Liver (tissue), 9 donors: ENCODE measurements around the gene BCAS1. TPM values are rescaled to one million over a fixed set of nuclear protein-coding genes. Genes with fewer than 3 reads are reported as not detected.

ENCODE experiments used
- DNase-seq: peaks from one replicate; pipeline ENCODE4 v3.0.0-alpha.2; 2017; ENCODE audit warnings: low spot score
- H3K27ac ChIP-seq, 2 donors: one replicate each; pipeline ENCODE4 v1.7.0; 2013; ENCODE audit warnings: inconsistent platforms in 2 of 2, low read length in 2 of 2, control low read depth in 1 of 2, low read depth in 1 of 2, mild to moderate bottlenecking in 1 of 2
- H3K27me3 ChIP-seq, 4 donors: one replicate each; pipeline versions ENCODE4 v1.6.1 to v1.7.0; 2013; ENCODE audit warnings: low read length in 3 of 4, inconsistent platforms in 1 of 4, mild to moderate bottlenecking in 1 of 4, moderate library complexity in 1 of 4; ENCODE audit not compliant: control insufficient read depth in 4 of 4, insufficient read depth in 4 of 4
- H3K36me3 ChIP-seq, 4 donors: one replicate each; pipeline versions ENCODE4 v1.6.1 to v1.7.0; 2013; ENCODE audit warnings: low read length in 3 of 4, mild to moderate bottlenecking in 3 of 4, low read depth in 1 of 4, moderate library complexity in 1 of 4; ENCODE audit not compliant: control insufficient read depth in 4 of 4, insufficient read depth in 3 of 4
- H3K4me1 ChIP-seq, 4 donors: one replicate each; pipeline versions ENCODE4 v1.6.1 to v1.7.0; 2013; ENCODE audit warnings: low read length in 3 of 4, mild to moderate bottlenecking in 3 of 4, moderate library complexity in 1 of 4; ENCODE audit not compliant: control insufficient read depth in 4 of 4, insufficient read depth in 4 of 4
- H3K4me3 ChIP-seq, 3 donors: one replicate each; pipeline versions ENCODE4 v1.6.1 to v1.7.0; 2013; ENCODE audit warnings: low read length in 3 of 3, control low read depth in 1 of 3, low read depth in 1 of 3, mild to moderate bottlenecking in 1 of 3
- H3K9ac ChIP-seq, 2 donors: one replicate each; pipeline ENCODE4 v1.7.0; 2013; ENCODE audit warnings: low read length in 2 of 2, mild to moderate bottlenecking in 2 of 2, moderate library complexity in 2 of 2, control low read depth in 1 of 2, low read depth in 1 of 2
- H3K9me3 ChIP-seq, 4 donors: one replicate each; pipeline versions ENCODE4 v1.6.1 to v1.7.0; 2013; ENCODE audit warnings: low read length in 3 of 4; ENCODE audit not compliant: control insufficient read depth in 4 of 4
- CTCF ChIP-seq: fragments of 150-350 bp; IDR thresholded peaks from 2 replicates; pipeline ENCODE4 v1.5.1; 2017; ENCODE audit warnings: improper control_type of control experiment, low read depth, low read length; ENCODE audit not compliant: missing input control
- EGR1 ChIP-seq, 2 donors: IDR thresholded peaks; 2 replicates each; pipeline ENCODE4 v1.6.1; 2016 to 2018; ENCODE audit warnings: antibody characterized with exemption in 2 of 2, low read depth in 2 of 2
- FOXA1 ChIP-seq: IDR thresholded peaks from 2 replicates; pipeline ENCODE4 v1.6.1; 2016; ENCODE audit warnings: antibody characterized with exemption
- GABPA ChIP-seq, 2 donors: IDR thresholded peaks in 1 of 2; conservative IDR thresholded peaks in 1 of 2; 2 replicates each; pipeline ENCODE4 v1.6.1; 2016; ENCODE audit warnings: antibody characterized with exemption in 2 of 2, mild to moderate bottlenecking in 1 of 2, moderate library complexity in 1 of 2
- HNF4A ChIP-seq, 2 donors: conservative IDR thresholded peaks; 2 replicates each; pipeline ENCODE4 v1.6.1; 2016; ENCODE audit warnings: antibody characterized with exemption in 2 of 2, mild to moderate bottlenecking in 2 of 2
- HNF4G ChIP-seq: IDR thresholded peaks from 2 replicates; pipeline ENCODE4 v1.6.1; 2016; ENCODE audit warnings: antibody characterized with exemption
- JUND ChIP-seq, 2 donors: IDR thresholded peaks; 2 replicates each; pipeline ENCODE4 v1.6.1; 2016; ENCODE audit warnings: antibody characterized with exemption in 2 of 2
- RAD21 ChIP-seq, 2 donors: IDR thresholded peaks; 2 replicates each; pipeline ENCODE4 v1.6.1; 2016; ENCODE audit warnings: antibody characterized with exemption in 2 of 2, mild to moderate bottlenecking in 2 of 2
- REST ChIP-seq: IDR thresholded peaks from 2 replicates; pipeline ENCODE4 v1.6.1; 2016; ENCODE audit warnings: antibody characterized with exemption, mild to moderate bottlenecking
- RXRA ChIP-seq, 2 donors: IDR thresholded peaks; 2 replicates each; pipeline ENCODE4 v1.6.1; 2017 to 2018; ENCODE audit warnings: antibody characterized with exemption in 2 of 2, mild to moderate bottlenecking in 1 of 2
- TAF1 ChIP-seq: conservative IDR thresholded peaks from 2 replicates; pipeline ENCODE4 v1.6.1; 2016; ENCODE audit warnings: antibody characterized with exemption, mild to moderate bottlenecking
- YY1 ChIP-seq: IDR thresholded peaks from 2 replicates; pipeline ENCODE4 v1.6.1; 2016; ENCODE audit warnings: antibody characterized with exemption, mild to moderate bottlenecking
- ZBTB33 ChIP-seq: IDR thresholded peaks from 2 replicates; pipeline ENCODE4 v1.6.1; 2016; ENCODE audit warnings: antibody characterized with exemption
- WGBS: extraction: QIAGEN DNeasy Blood & Tissue Kit; methylation state at CpG from one replicate; pipeline ENCODE4 v1.1.7; 2013; 5-methylcytosine and 5-hydroxymethylcytosine counted together
- polyA plus RNA-seq, 2 donors: library from polyadenylated mRNA; stranded (reverse) in 1 of 2; unstranded in 1 of 2; fragments of 200-250 nt in 1 of 2; fragments of >200 nt in 1 of 2; fragmentation: Nextera tagmentation in 1 of 2; extraction: Ambion mirVana in 1 of 2; gene quantifications; one replicate each; pipeline versions ENCODE4 v1.2.1 to v1.2.3, GENCODE V29; 2013 to 2015
- total RNA-seq, 2 donors: library from RNA; depleted of rRNA; stranded (reverse); fragments of >200 nt; gene quantifications; one replicate each; pipeline ENCODE4 v1.2.3, GENCODE V29; 2014
- donor health status: healthy.
- donor health status: healthy.
- donor health status: healthy.
- donor health status: healthy.
- donor health status: healthy.

Gene BCAS1
- total and polyA plus RNA-seq, 4 donors, result under 0.01 to 0.93 (median 0.04) TPM

- no peaks in the 10 kb centered on the region for H3K4me1 ChIP-seq
- no peak for TF ChIP-seq ZBTB33
- H3K9me3 ChIP-seq, result no peaks in the 10 kb centered on the region
- H3K4me3 ChIP-seq, result no peak overlapping the region
- H3K27me3 ChIP-seq, result peaks cover 0 to 6% (median 0%) of the 10 kb centered on the region in 4 donors
- no peaks in the 10 kb centered on the region for H3K36me3 ChIP-seq
- WGBS, result 87% methylated on average over 7 of the region's 7 CpGs
- H3K27ac ChIP-seq, result no peak overlapping the region
- no peak overlapping the region for H3K9ac ChIP-seq
- no peak for DNase-seq
Observed at GRCh38 chr20:53994088-53994487, 76.3 kb downstream of the BCAS1 start.

- H3K4me3 ChIP-seq, result no peak overlapping the region
- TF ChIP-seq CTCF, result no peak
- TF ChIP-seq GABPA (IDR thresholded peaks at IDR 0.05 in 1 of 2, conservative IDR thresholded peaks at IDR 0.05 in 1 of 2), result no peak
- WGBS, result 82% methylated on average over 5 of the region's 5 CpGs
Observed at GRCh38 chr20:53993310-53993709, 77.1 kb downstream of the BCAS1 start.

GRCh38 chr20:53990768-53991450 is 79.5 kb downstream of the BCAS1 start:
- Histone ChIP-seq H3K27ac (no peak overlapping the region), H3K9me3 (no peaks in the 10 kb centered on the region), H3K36me3 (no peaks in the 10 kb centered on the region), H3K4me3 (no peak overlapping the region), H3K27me3 (no peaks in the 10 kb centered on the region), H3K4me1 (no peaks in the 10 kb centered on the region), H3K9ac (no peak overlapping the region)
- DNase-seq, result no peak
- 90% methylated on average over 9 of the region's 9 CpGs for WGBS
- no peak for TF ChIP-seq EGR1 (IDR thresholded peaks at IDR 0.05; ENCODE audit: low read depth in 2 of 2)

More at GRCh38 chr20:53993310-53993709, 77.1 kb downstream of the BCAS1 start:
- Histone ChIP-seq H3K27ac (no peak overlapping the region), H3K9me3 (no peaks in the 10 kb centered on the region), H3K36me3 (no peaks in the 10 kb centered on the region), H3K27me3 (peaks cover 0 to 6% (median 0%) of the 10 kb centered on the region in 4 donors), H3K9ac (no peak overlapping the region), H3K4me1 (no peaks in the 10 kb centered on the region)
- DNase-seq, result no peak

- H3K4me3 ChIP-seq, result no peak overlapping the region
- H3K27ac ChIP-seq, result no peak overlapping the region
- H3K27me3 ChIP-seq, result no peaks in the 10 kb centered on the region
- H3K36me3 ChIP-seq, result no peaks in the 10 kb centered on the region
- WGBS, result 82% methylated on average over 2 of the region's 2 CpGs
- H3K9me3 ChIP-seq, result no peaks in the 10 kb centered on the region
- no peaks in the 10 kb centered on the region for H3K4me1 ChIP-seq
- no peak overlapping the region for H3K9ac ChIP-seq
- DNase-seq, result no peak
- no peak for TF ChIP-seq TAF1
- TF ChIP-seq YY1, result no peak
- no peak for TF ChIP-seq HNF4A (conservative IDR thresholded peaks at IDR 0.05)
- no peak for TF ChIP-seq JUND (IDR thresholded peaks at IDR 0.05)
- no peak for TF ChIP-seq HNF4G
- TF ChIP-seq REST, result no peak
- no peak for TF ChIP-seq EGR1 (IDR thresholded peaks at IDR 0.05; ENCODE audit: low read depth in 2 of 2)
- TF ChIP-seq RXRA (IDR thresholded peaks at IDR 0.05), result no peak
- no peak for TF ChIP-seq FOXA1
- no peak for TF ChIP-seq RAD21 (IDR thresholded peaks at IDR 0.05)
- no peak for TF ChIP-seq CTCF
Observed at GRCh38 chr20:53990003-53990402, 80.4 kb downstream of the BCAS1 start.
